GM19240 (cell line): ENCODE data around the gene SGCB.
"Not testable (repeated sequence)": the region's sequence is repeated elsewhere in the genome, so short reads cannot be mapped to it uniquely, and the experiment has no call there.

ENCODE experiments used
- DNase-seq: peaks from one replicate; pipeline ENCODE4 v3.0.0; 2011; ENCODE audit warnings: low spot score; ENCODE audit not compliant: insufficient read length

The SGCB gene

GRCh38 chr4:52038103-52038912 lies at the start of gene SGCB:
Gene SGCB, minus strand, starts transcription at chr4:52038299. Its CDS starts 40 bp downstream, at chr4:52038259.
- peak; percentile 45 for DNase-seq

GRCh38 chr4:52086425-52086824 lies 48.3 kb upstream of the SGCB start:
- DNase-seq = not testable (repeated sequence)

GRCh38 chr4:52081216-52081615 lies 43.1 kb upstream of the SGCB start:
- DNase-seq = no peak

GRCh38 chr4:52079659-52080058 lies 41.6 kb upstream of the SGCB start:
- no peak for DNase-seq

GRCh38 chr4:52076731-52077130 lies 38.6 kb upstream of the SGCB start:
- DNase-seq = no peak

- no peak for DNase-seq
Observed at GRCh38 chr4:52071791-52072546, 33.9 kb upstream of the SGCB start.

- no peak for DNase-seq
Observed at GRCh38 chr4:52069571-52069970, 31.5 kb upstream of the SGCB start.

GRCh38 chr4:52059372-52059771 lies 21.3 kb upstream of the SGCB start:
- DNase-seq = no peak

GRCh38 chr4:52058275-52058674 lies 20.2 kb upstream of the SGCB start:
- no peak for DNase-seq

- DNase-seq = no peak
Observed at GRCh38 chr4:52057196-52057595, 19.1 kb upstream of the SGCB start.

GRCh38 chr4:52054254-52054653 lies 16.2 kb upstream of the SGCB start:
- no peak for DNase-seq

- DNase-seq = no peak
Observed at GRCh38 chr4:52052475-52052780, 14.3 kb upstream of the SGCB start.

- no peak for DNase-seq
Observed at GRCh38 chr4:52051615-52052474, 13.7 kb upstream of the SGCB start.

- no peak for DNase-seq
Observed at GRCh38 chr4:52051213-52051614, 13.1 kb upstream of the SGCB start, which contains the start of gene SPATA18. Gene SPATA18, plus strand, starts transcription at chr4:52051304. Its CDS starts 401 bp downstream, at chr4:52051705.

- no peak for DNase-seq
Observed at GRCh38 chr4:52049266-52049665, 11.2 kb upstream of the SGCB start.

- no peak for DNase-seq
Observed at GRCh38 chr4:52045028-52045427, 6.9 kb upstream of the SGCB start.

GRCh38 chr4:52037689-52038102 lies 403 bp downstream of the SGCB start:
- DNase-seq = no peak

- DNase-seq = no peak
Observed at GRCh38 chr4:52036886-52037530, 1.1 kb downstream of the SGCB start.

GRCh38 chr4:52035190-52035589 lies 2.9 kb downstream of the SGCB start:
- DNase-seq = no peak

GRCh38 chr4:52032005-52032404 lies 6.1 kb downstream of the SGCB start:
- DNase-seq = no peak

GRCh38 chr4:52028970-52029369 lies 9.1 kb downstream of the SGCB start:
- DNase-seq = no peak
